ENCODE measurements around the gene FKBP1A.
A peak's percentile ranks its signal among the peaks of the same experiment; 100 is the strongest.

Gene FKBP1A

GRCh38 chr20:1383623-1384404 lies 9.0 kb downstream of the FKBP1A start:
- DNase-seq: peak; percentile 83

DNA sequence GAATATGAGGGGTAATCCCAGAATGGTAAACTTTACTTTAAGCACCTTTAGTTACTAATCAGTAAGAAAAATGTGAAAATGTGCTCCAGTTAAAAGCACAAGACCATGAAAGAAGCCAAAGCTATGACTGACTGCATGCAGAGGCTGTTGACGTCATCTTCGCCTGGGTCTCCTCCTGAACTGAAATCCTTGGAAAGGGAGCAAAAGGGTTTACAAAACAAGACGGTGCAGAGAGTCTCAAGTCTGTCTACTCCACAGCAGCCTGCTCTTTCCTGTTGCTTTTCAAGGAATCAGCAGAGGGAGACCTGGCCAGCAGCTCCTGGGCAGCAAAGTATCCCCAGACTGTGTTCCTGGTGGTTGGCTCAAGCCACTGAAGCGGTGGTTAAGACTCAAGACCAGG lies 10.2 kb downstream of the FKBP1A start:
- no peak for DNase-seq

- no peak for DNase-seq
Observed at GRCh38 chr20:1381753-1382591, 10.9 kb downstream of the FKBP1A start.

GRCh38 chr20:1378735-1379125 lies 14.1 kb downstream of the FKBP1A start:
- no peak for DNase-seq

DNA sequence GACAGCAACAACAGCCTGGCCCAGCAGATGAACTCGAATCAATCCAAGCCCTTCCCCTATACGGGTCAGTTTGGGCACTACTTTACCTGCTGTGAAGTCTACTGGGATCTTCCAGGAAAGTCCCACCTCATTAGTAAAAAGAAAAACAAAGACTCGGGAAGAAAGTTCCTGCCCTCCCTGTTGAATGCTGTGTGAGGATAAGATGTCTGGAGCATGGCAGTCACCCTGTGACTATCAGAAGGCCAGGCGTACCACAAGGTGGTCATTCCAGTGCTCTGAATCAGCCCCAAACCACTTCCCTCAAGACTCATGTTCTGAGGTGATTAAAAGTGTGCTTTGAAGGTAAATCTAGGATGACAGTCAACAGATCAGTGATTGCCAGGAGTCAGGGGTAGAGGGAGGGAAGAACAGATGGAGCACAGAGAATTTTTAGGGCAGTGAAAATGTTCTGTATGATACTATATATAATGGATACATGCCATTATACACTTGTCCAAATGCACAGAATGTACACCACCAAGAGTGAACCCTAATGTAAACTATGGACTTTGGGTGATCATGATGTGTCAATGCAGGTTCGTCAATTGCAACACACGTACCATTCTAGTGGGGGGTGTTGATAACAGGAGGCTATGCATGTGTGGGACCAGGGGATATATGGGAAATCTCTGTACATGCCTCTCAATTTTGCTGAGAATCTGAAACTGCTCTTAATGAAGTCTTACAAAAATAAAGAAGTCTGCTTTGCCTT lies 14.7 kb downstream of the FKBP1A start:
- DNase-seq: no peak

GRCh38 chr20:1377341-1377871 lies 15.4 kb downstream of the FKBP1A start:
- DNase-seq: no peak

DNA sequence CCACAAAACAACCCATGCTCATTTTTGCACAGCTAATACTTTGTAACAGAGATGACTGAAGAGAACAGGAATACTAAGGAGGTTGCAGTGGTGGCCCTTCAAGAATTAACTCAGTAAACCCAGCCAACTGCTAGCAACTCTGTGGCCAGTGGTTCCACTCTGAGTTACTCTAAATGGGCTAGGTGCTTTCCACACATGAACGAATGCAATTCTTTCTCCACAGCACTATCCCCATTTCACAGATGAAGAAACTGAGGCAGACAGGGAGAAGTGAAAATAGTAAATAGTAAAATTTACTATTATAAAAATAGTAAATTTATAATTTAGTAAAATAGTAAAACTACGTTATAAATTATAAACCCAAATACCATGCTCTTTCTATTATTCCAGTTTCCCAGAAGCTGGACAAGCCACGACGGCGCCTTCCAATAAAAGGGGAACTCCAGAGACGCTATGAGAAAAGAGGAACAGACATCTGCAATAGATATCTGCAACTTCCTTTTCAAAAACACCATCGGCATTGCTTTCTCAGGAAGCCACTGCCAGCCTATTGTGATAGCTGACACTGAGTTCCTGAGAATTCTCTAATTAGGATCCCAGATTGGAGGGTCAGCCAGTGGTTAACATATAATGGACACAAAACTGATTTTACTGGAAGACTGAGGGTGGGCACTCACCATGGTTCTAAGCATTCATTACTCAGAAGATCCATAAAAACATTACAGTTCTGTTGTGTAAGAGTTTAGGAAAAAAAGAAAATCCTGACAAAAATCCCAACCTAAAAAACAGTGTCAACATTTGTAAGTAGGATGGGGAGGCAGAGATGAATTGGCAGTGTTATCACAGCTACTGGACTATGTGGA lies 16.2 kb downstream of the FKBP1A start:
- no peak for DNase-seq

GRCh38 chr20:1376007-1376406 lies 16.8 kb downstream of the FKBP1A start:
- no peak for DNase-seq

GRCh38 chr20:1375515-1375914 lies 17.3 kb downstream of the FKBP1A start:
- no peak for DNase-seq

DNA sequence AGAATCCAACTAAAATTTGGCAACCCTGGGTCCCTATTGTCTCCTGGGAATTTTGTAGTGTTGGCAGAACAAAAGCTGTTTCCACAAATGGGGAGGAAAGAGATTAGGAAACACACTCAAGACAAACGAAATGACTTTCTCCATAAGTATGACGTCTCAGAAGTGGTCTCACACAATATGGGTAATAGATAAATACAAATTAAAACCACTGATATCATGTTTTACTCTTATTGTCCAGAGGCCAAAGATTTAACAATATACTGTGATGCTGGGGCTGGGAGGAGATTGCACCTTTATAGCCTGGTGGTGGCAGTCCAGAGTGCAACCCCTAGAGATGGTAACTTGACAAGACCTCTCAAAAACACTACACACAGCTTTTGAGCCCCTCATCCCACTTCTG lies 18.6 kb downstream of the FKBP1A start:
- DNase-seq: no peak

DNA sequence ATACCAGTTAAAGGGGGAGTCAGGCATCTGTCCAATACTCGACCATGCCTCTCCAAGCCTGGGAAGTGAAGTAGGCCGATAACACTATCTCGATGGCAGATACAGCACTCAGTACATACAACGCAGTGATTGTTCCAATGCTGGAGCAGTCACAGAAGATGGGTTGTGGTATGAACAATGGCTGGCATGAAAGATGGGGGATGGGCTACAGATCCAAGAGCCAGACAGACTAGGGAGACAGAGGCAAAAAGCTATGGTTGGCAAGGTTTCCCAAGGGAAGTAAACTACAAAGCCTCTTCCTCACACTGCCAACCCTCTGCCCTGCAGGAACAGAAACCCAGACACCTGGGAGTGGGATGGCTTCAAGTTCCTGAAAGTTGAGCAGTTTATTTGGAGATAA lies 19.2 kb downstream of the FKBP1A start:
- DNase-seq: no peak

DNA sequence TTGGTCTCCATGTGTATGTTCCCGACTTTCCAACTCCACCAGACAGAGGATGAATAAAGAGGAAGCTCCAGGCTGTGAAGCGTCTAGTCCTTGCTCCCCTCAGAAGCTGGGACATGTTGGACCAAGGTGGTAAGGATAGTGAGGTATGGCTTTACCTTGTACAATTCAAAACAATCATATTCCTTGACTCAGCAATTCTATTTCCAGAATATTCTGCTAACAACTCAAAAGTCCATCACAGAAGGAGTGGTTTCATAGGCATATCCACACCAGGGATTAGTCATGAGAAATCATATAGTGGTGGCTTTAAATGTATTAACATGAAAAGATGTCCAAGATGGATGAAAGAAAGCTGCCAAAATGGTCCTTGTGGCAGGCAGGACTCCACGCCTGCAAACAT lies 19.8 kb downstream of the FKBP1A start:
- no peak for DNase-seq

- no peak for DNase-seq
Observed at GRCh38 chr20:1371830-1372539, 20.9 kb downstream of the FKBP1A start.

DNA sequence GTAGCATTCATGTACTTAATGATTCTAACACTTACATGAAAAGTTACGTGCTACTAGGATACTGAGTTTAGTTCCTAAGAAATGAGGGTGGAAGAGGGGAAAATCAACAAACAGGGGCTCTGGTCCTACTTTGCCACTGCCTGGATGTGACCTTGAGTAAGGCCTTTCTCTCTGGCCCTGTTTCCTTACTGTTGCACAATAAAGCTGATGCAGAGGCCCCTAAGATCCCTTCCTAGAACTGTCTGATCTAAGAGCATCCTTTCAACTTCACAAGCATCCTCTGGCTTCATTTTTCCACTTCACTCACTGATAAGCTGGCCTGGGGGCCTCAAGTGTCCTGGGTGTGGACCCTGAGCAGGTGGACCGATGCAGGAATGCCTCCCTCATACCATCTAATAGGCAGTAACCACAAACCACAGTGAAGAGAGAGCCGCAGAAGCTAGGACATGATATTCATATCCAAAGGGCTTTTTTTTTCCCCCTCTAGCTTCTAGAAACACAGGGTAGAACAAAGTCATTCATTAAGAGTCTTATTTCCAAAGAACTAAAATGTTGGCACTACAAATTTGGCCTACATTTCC lies 21.6 kb downstream of the FKBP1A start:
- no peak for DNase-seq

GRCh38 chr20:1370548-1371110 lies 22.2 kb downstream of the FKBP1A start:
- DNase-seq: no peak

DNA sequence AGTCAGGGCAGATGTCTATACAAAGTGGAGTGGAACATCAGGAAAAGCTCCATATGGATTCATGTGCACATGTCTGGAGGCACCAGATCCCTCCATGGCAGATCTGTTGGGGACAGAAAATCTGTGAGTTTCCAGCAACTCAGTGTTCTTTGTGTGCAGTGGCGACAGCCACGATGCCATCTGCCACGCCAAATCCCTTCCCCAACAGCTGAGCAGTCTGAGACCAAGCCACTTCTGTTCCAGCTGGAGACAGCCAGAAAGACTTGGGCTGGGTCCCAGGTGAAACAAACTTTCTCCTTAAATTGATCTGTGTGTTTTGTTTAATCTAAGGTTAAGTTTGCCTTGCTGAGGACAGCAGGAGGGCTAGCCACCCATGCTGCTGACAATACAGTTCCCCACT lies 22.9 kb downstream of the FKBP1A start:
- no peak for DNase-seq

DNA sequence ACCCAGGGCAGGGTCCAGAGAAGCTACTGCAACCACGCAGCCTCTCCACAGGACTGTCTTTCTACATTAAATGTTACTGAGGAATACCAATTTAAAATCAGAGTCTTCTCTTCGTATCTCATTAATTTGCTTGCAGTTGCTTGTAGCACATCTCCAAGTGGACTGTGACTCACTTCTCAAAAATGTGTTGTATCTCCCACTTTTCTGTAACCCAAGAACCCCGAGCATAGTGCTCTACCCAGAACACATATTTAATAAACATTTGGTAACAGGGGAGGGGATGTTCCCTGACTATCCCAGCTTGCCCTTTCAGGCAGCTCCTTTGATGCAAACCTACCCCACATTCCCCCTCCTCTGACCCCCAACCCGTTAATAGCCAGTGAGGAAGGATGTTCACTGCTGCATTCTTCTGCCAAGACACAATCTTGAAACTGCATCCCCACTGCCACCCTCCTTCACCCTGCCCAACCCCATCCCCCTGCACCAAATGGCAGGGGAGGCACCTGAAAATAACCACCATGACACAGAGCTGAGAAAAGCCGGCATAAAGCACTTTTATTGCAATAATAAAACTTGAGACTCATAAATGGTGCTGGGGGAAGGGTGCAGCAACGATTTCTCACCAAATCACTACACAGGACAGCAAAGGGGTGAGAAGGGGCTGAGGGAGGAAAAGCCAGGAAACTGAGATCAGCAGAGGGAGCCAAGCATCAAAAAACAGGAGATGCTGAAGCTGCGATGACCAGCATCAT lies 24.2 kb downstream of the FKBP1A start:
- DNase-seq: no peak

GRCh38 chr20:1367479-1367878 lies 25.4 kb downstream of the FKBP1A start:
- DNase-seq: no peak

GRCh38 chr20:1364106-1364505 lies 28.7 kb downstream of the FKBP1A start:
- no peak for DNase-seq

- DNase-seq: no peak
Observed at GRCh38 chr20:1363522-1363921, 29.3 kb downstream of the FKBP1A start.

Data from NCI-H146 (cell line).